Measurements from ENCODE around the gene STK38L.

- TF ChIP-seq CTCF (IDR thresholded peaks at IDR 0.05) (no peak), POLR2A (IDR thresholded peaks at IDR 0.05) (no peak)
These were observed 96.9 kb downstream of the STK38L start for GRCh38 chr12:27340971-27341370.

Measured in adrenal gland (tissue), 5 donors.